LHCN-M2 (cell line): ENCODE measurements around the gene CYP8B1. TPM values are rescaled to one million over a fixed set of nuclear protein-coding genes. Genes with fewer than 3 reads are reported as not detected.
A peak's percentile ranks its signal among the peaks of the same experiment; 100 is the strongest.

Source experiments
- DNase-seq: peaks from one replicate; pipeline ENCODE4 v3.0.0-alpha.2; 2012; ENCODE audit warnings: low read depth
- total RNA-seq: library from RNA; depleted of rRNA; stranded (reverse); fragments of >200 nt; gene quantifications from 2 replicates; pipeline ENCODE4 v1.2.3, GENCODE V29; 2014

CYP8B1 gene
- total RNA-seq, 1 experiment from 2014 or later: not detected

GRCh38 chr3:42886294-42886822 lies 10.7 kb upstream of the CYP8B1 start:
- DNase-seq: no peak

- DNase-seq: no peak
These were observed 8.6 kb upstream of the CYP8B1 start for GRCh38 chr3:42884324-42884723.

GRCh38 chr3:42883251-42883930 lies 7.7 kb upstream of the CYP8B1 start:
- DNase-seq: peak; percentile 13

GRCh38 chr3:42880601-42881451 lies 5.1 kb upstream of the CYP8B1 start:
- DNase-seq: peak; percentile 71

GRCh38 chr3:42880183-42880582 lies 4.5 kb upstream of the CYP8B1 start:
- no peak for DNase-seq

GRCh38 chr3:42877881-42878280 lies 2.2 kb upstream of the CYP8B1 start:
- no peak for DNase-seq

- no peak for DNase-seq
These were observed 1.5 kb upstream of the CYP8B1 start for GRCh38 chr3:42876940-42877720.

- DNase-seq: no peak
These were observed 722 bp upstream of the CYP8B1 start for GRCh38 chr3:42876401-42876800.

- DNase-seq: no peak
These were observed 930 bp downstream of the CYP8B1 start for GRCh38 chr3:42874749-42875148.

- DNase-seq: no peak
These were observed 2.3 kb downstream of the CYP8B1 start for GRCh38 chr3:42873221-42873982.

GRCh38 chr3:42872718-42873117 lies 3.0 kb downstream of the CYP8B1 start:
- DNase-seq: no peak

GRCh38 chr3:42871592-42872196 lies 4.0 kb downstream of the CYP8B1 start:
- DNase-seq: no peak

GRCh38 chr3:42868841-42869240 lies 6.8 kb downstream of the CYP8B1 start:
- no peak for DNase-seq

- DNase-seq: no peak
These were observed 8.5 kb downstream of the CYP8B1 start for GRCh38 chr3:42867138-42867537.

- no peak for DNase-seq
These were observed 10.4 kb downstream of the CYP8B1 start for GRCh38 chr3:42865256-42865655.

- DNase-seq: no peak
These were observed 11.2 kb downstream of the CYP8B1 start for GRCh38 chr3:42864321-42864950.

- no peak for DNase-seq
These were observed 19.1 kb downstream of the CYP8B1 start for GRCh38 chr3:42856544-42856943.

GRCh38 chr3:42855547-42856380 lies 19.9 kb downstream of the CYP8B1 start:
- DNase-seq: no peak

- DNase-seq: no peak
These were observed 20.5 kb downstream of the CYP8B1 start for GRCh38 chr3:42855219-42855546.
